Smooth muscle cell (in vitro differentiated cells): ENCODE data around the gene SUPT7L. TPM values are rescaled to one million over a fixed set of nuclear protein-coding genes. Genes with fewer than 3 reads are reported as not detected.

ENCODE experiments used
- DNase-seq: peaks from one replicate; lab custom pipeline; 2025; ENCODE audit not compliant: unreplicated experiment; lab: John Stamatoyannopoulos, UW
- H2AFZ ChIP-seq: fragments of 200-600 bp; sonication (generic); 2 replicates; pipeline ENCODE4 v1.6.0; 2016; ENCODE audit warnings: antibody characterized with exemption, low read depth, mild to moderate bottlenecking
- H3F3A ChIP-seq: fragments of 200-600 bp; sonication (generic); 2 replicates; pipeline ENCODE4 v1.6.0; 2017; ENCODE audit warnings: antibody characterized with exemption, low read depth
- H3K27ac ChIP-seq: fragments of 200-600 bp; sonication (generic); 2 replicates; pipeline ENCODE4 v1.5.1; 2016; ENCODE audit warnings: low read depth, mild to moderate bottlenecking
- H3K27me3 ChIP-seq: fragments of 200-600 bp; sonication (generic); 2 replicates; pipeline ENCODE4 v1.6.1; 2016; ENCODE audit warnings: low read depth, mild to moderate bottlenecking
- H3K36me3 ChIP-seq: fragments of 200-600 bp; sonication (generic); 2 replicates; pipeline ENCODE4 v1.5.1; 2016; ENCODE audit warnings: low read depth
- H3K4me1 ChIP-seq: fragments of 200-600 bp; sonication (generic); 2 replicates; pipeline ENCODE4 v1.5.1; 2016; ENCODE audit warnings: low read depth
- H3K4me2 ChIP-seq: fragments of 200-600 bp; sonication (generic); 2 replicates; pipeline ENCODE4 v1.6.0; 2016; ENCODE audit warnings: mild to moderate bottlenecking
- H3K4me3 ChIP-seq: fragments of 200-600 bp; sonication (generic); 2 replicates; pipeline ENCODE4 v1.5.1; 2016; ENCODE audit warnings: mild to moderate bottlenecking
- H3K79me2 ChIP-seq: fragments of 200-600 bp; sonication (generic); 2 replicates; pipeline ENCODE4 v1.6.0; 2016; ENCODE audit warnings: low read depth, mild to moderate bottlenecking
- H3K9ac ChIP-seq: fragments of 200-600 bp; sonication (generic); 2 replicates; pipeline ENCODE4 v1.6.0; 2016; ENCODE audit warnings: low read depth
- H3K9me3 ChIP-seq: fragments of 200-600 bp; sonication (generic); replicated peaks from 2 replicates; pipeline ENCODE4 v1.5.1; 2016; ENCODE audit warnings: low read depth
- H4K20me1 ChIP-seq: fragments of 200-600 bp; sonication (generic); 2 replicates; pipeline ENCODE4 v1.6.0; 2016; ENCODE audit warnings: low read depth
- WGBS: methylation state at CpG from one replicate; pipeline ENCODE4 v1.1.7; 2016; ENCODE audit warnings: low lambda C conversion rate; 5-methylcytosine and 5-hydroxymethylcytosine counted together
- polyA plus RNA-seq: library from polyadenylated mRNA; unstranded; fragments of >200 nt; fragmentation: Nextera tagmentation; extraction: Ambion mirVana; gene quantifications from 2 replicates; pipeline ENCODE4 v1.2.1, GENCODE V29; 2016
- total RNA-seq: library from RNA; depleted of rRNA; stranded (reverse); fragments of >200 nt; gene quantifications from 2 replicates; pipeline ENCODE4 v1.2.3, GENCODE V29; 2014
- TF ChIP-seq, protein P1 (sequence below): fragments of 200-600 bp; sonication (generic); IDR thresholded peaks from 2 replicates; pipeline ENCODE4 v1.5.1; 2017; ENCODE audit warnings: borderline replicate concordance, mild to moderate bottlenecking, antibody characterized with exemption; ENCODE audit not compliant: insufficient read depth, poor library complexity, severe bottlenecking

Gene SUPT7L
- total and polyA plus RNA-seq, 2 experiments from 2014 or later: 18.9 to 27.6 TPM

DNA sequence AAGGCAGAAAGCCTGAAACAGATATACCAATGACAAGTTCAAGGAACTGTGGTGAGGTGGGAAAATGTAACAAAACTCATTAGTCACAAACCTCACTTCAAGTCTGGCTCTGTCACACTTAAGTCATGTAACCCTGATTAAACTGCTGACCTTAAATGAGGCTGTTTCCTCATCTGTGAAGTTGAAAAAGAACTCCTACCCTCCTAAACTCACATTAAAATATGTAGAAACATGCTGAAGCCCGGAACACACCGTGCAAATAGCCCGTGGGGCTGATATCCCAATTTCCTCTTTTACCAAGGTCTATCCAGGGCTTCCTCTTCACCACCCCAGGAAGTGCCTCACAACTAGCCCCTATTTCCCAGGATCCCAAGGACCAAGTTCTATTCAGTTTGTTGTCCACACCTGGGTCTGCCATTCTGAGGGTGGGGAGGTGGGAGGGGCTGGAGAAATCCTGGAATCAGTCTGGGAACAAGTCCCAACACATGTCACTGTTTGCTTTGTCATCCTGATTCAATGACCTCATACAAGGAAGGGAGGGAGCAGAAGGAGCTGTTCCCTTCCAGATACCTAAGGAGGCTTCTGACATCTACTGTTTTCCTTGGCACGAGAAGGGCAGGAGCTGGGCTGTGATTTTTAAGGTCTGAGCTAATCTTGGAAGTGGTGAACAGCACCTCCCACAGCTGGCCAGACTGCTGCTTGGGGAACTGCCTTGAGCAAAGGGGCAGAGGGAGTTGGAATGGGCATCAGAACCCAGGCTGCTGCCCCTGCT is 42.6 kb upstream of the SUPT7L start:
- Histone ChIP-seq H3K4me2 (peak overlapping the region; percentile 64), H3K36me3 (no peaks in the 10 kb centered on the region), H3F3A (peaks cover 5% of the 10 kb centered on the region), H4K20me1 (no peaks in the 10 kb centered on the region), H2AFZ (no peak overlapping the region), H3K27me3 (no peaks in the 10 kb centered on the region), H3K4me3 (no peak overlapping the region), H3K27ac (peak overlapping the region; percentile 96), H3K79me2 (no peaks in the 10 kb centered on the region), H3K4me1 (no peaks in the 10 kb centered on the region), H3K9me3 (no peaks in the 10 kb centered on the region), H3K9ac (peak overlapping the region; percentile 84)
- DNase-seq: no peak
- TF ChIP-seq, protein P1, sequence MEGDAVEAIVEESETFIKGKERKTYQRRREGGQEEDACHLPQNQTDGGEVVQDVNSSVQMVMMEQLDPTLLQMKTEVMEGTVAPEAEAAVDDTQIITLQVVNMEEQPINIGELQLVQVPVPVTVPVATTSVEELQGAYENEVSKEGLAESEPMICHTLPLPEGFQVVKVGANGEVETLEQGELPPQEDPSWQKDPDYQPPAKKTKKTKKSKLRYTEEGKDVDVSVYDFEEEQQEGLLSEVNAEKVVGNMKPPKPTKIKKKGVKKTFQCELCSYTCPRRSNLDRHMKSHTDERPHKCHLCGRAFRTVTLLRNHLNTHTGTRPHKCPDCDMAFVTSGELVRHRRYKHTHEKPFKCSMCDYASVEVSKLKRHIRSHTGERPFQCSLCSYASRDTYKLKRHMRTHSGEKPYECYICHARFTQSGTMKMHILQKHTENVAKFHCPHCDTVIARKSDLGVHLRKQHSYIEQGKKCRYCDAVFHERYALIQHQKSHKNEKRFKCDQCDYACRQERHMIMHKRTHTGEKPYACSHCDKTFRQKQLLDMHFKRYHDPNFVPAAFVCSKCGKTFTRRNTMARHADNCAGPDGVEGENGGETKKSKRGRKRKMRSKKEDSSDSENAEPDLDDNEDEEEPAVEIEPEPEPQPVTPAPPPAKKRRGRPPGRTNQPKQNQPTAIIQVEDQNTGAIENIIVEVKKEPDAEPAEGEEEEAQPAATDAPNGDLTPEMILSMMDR: no peak
- WGBS: 72% methylated on average over 4 of the region's 4 CpGs

DNA sequence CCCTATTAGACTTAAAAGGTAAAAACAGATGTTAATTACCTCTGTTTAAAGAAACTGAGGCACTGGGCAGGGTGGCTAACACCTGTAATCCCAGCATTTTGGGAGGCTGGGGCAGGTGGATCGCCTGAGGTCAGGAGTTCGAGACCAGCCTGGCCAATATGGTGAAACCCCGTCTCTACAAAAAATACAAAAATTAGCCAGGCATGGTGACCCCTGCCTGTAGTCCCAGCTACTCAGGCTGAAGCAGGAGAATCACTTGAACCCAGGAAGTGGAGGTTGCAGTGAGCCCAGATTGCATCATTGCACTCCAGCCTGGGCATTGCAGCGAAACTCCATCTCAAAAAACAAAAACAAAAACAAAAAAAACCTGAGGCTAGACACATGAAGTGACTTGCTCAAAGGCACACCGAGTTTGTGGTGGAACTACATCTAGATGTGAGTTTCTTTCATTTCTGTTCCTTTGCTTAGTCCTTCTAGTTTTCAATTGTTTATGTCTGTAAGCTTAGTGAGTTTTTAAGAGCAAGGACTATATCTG is 41.0 kb upstream of the SUPT7L start:
- no peak for DNase-seq
- TF ChIP-seq, protein P1: no peak
- H3K4me2 ChIP-seq: no peak overlapping the region
- no peaks in the 10 kb centered on the region for H3K9me3 ChIP-seq
- H4K20me1 ChIP-seq: no peaks in the 10 kb centered on the region
- H3F3A ChIP-seq: peaks cover 5% of the 10 kb centered on the region
- 87% methylated on average over 5 of the region's 5 CpGs for WGBS
- H3K36me3 ChIP-seq: no peaks in the 10 kb centered on the region
- no peaks in the 10 kb centered on the region for H3K27me3 ChIP-seq
- peak overlapping the region; percentile 7 for H3K9ac ChIP-seq
- H3K4me3 ChIP-seq: no peak overlapping the region
- peak overlapping the region; percentile 96 for H3K27ac ChIP-seq
- no peaks in the 10 kb centered on the region for H3K4me1 ChIP-seq
- no peak overlapping the region for H2AFZ ChIP-seq
- no peaks in the 10 kb centered on the region for H3K79me2 ChIP-seq

DNA sequence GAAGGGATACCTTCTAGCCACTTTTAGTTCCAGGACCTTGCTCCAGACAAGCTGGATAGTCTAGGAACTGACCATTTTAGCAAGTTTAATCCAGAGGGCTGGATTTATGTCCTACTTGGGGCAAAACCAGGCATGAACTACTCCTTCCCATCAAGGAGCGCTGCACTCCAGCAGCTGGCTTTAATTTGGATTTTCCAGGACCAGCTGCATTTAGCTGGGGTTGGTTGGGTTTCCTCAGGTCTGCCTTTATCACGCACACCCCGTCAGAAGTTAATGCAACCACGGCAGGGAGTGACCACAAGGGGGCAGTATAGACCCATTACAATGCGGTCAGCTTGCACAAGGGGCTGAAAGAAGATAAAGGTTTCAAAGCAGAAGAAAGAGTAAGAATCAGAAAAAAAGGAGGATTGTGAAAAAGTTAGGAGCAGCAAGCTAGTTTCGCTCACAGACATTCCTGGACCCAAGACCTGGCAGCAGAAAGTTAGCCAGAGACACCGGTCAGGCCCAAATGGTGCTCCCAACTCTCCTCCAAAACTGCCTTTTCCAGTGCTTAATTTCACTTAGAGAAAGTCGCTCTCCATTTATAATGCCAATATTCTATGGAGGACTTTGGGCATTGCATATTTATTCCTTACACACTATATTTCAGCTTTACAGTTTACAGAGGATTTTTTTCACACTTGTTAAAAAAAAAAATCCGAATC is 40.4 kb upstream of the SUPT7L start:
- Histone ChIP-seq H3K36me3 (no peaks in the 10 kb centered on the region), H3K9ac (peak overlapping the region; percentile 7), H3K4me2 (peak overlapping the region; percentile 36), H3F3A (peaks cover 5% of the 10 kb centered on the region), H2AFZ (no peak overlapping the region), H4K20me1 (no peaks in the 10 kb centered on the region), H3K27ac (peak overlapping the region; percentile 96), H3K4me3 (no peak overlapping the region), H3K79me2 (no peaks in the 10 kb centered on the region), H3K9me3 (no peaks in the 10 kb centered on the region), H3K27me3 (no peaks in the 10 kb centered on the region), H3K4me1 (no peaks in the 10 kb centered on the region)
- TF ChIP-seq, protein P1: peak; percentile 87
- DNase-seq: peak; percentile 72
- WGBS: 29% methylated on average over 9 of the region's 9 CpGs
